Adrenal gland (tissue), 12 donors: ENCODE measurements around the gene SSH3. TPM values are rescaled to one million over a fixed set of nuclear protein-coding genes. Genes with fewer than 3 reads are reported as not detected.

Experiments used
- DNase-seq, 7 donors: peaks; one replicate each; pipeline ENCODE4 v3.0.0-alpha.2; 2019 to 2020
- H3K27ac ChIP-seq, 5 donors: fragments of 200-600 bp; sonication (generic) in 4 of 5; 1 replicate in 3 of 5; 2 replicates in 2 of 5; pipeline versions ENCODE4 v1.5.1 to v1.8.0; 2016 to 2020; ENCODE audit warnings: mild to moderate bottlenecking in 1 of 5
- H3K27me3 ChIP-seq: fragments of 200-600 bp; 2 replicates; pipeline ENCODE4 v1.8.0; 2021
- H3K36me3 ChIP-seq, 2 donors: fragments of 200-600 bp; replicated peaks in 1 of 2; 1 replicate in 1 of 2; 2 replicates in 1 of 2; pipeline versions ENCODE4 v1.5.1 to v1.8.0; 2018 to 2022
- H3K4me1 ChIP-seq, 2 donors: fragments of 200-600 bp; replicated peaks in 1 of 2; 1 replicate in 1 of 2; 2 replicates in 1 of 2; pipeline versions ENCODE4 v1.5.1 to v1.8.0; 2018 to 2021
- H3K4me3 ChIP-seq, 4 donors: fragments of 200-600 bp; sonication (generic) in 3 of 4; one replicate each; pipeline ENCODE4 v1.5.1; 2016 to 2018
- H3K9me3 ChIP-seq, 3 donors: fragments of 200-600 bp; sonication (generic) in 1 of 3; replicated peaks in 1 of 3; 1 replicate in 2 of 3; 2 replicates in 1 of 3; pipeline versions ENCODE4 v1.5.1 to v1.8.0; 2016 to 2021
- POLR2A ChIP-seq, 2 donors: fragments of 450-650 bp; IDR thresholded peaks; one replicate each; pipeline ENCODE4 v1.6.1; 2017; ENCODE audit warnings: antibody characterized with exemption in 2 of 2, mild to moderate bottlenecking in 2 of 2, moderate library complexity in 1 of 2
- WGBS, 4 donors: extraction: QIAGEN DNeasy Blood & Tissue Kit in 2 of 4; methylation state at CpG; one replicate each; pipeline versions ENCODE4 v1.1.5 to v1.1.7; 2013 to 2017; 5-methylcytosine and 5-hydroxymethylcytosine counted together
- intact Hi-C, 2 donors: fragments of 100-400 bp; cut with DNase I; formaldehyde crosslinking; loops; one replicate each; pipeline versions ENCODE4 v1.14.1 to v1.15.0; 2022 to 2023
- polyA plus RNA-seq, 3 donors: library from polyadenylated mRNA; stranded (reverse); fragments of 200-250 nt in 2 of 3; fragments of 350-450 nt in 1 of 3; fragmentation: Illumina TruSeq in 1 of 3; extraction: RNeasy Lipid Tissue Mini Kit (QIAGEN cat#74804) in 1 of 3; gene quantifications; one replicate each; pipeline ENCODE4 v1.2.3, GENCODE V29; 2013 to 2014
- total RNA-seq, 9 donors: library from RNA; depleted of rRNA in 4 of 9; stranded (reverse); fragments of >200 nt in 4 of 9; fragments of 120-200 nt in 1 of 9; fragmentation: NEBNext Ultra II Directional in 1 of 9; extraction: Animal tissue kit (Norgen Biotek cat#: 25700) in 1 of 9; gene quantifications; one replicate each; pipeline versions ENCODE4 v1.1.0 to v1.2.4, GENCODE V29; 2013 to 2023
- TF ChIP-seq, protein P1 (sequence below), 6 experiments: fragments of 450-650 bp in 4 of 6; fragments of 200-600 bp in 2 of 6; sonication (generic) in 1 of 6; IDR thresholded peaks; 1 replicate in 5 of 6; 2 replicates in 1 of 6; pipeline versions ENCODE4 v1.5.1 to v1.8.0; 2016 to 2021; ENCODE audit warnings: antibody characterized with exemption in 6 of 6, mild to moderate bottlenecking in 2 of 6, moderate library complexity in 1 of 6
- donor health status: healthy with polysubstance abuse.
- donor health status: Bipolar disorder and iron deficiency.
- donor health status: DM: yes; HTN: yes; CAD: no.
- donor health status: DM: no; HTN: no; CAD: no.
- donor health status: DM: no; HTN: no; CAD: no.
- donor health status: DM: yes; HTN: yes; CAD: no.

The SSH3 gene
- total and polyA plus RNA-seq, 12 donors: 4.2 to 35.2 (median 24.6) TPM

GRCh38 chr11:67282155-67282875, 21.0 kb upstream of the SSH3 start:
- DNase-seq: peak in 1 of 7 donors; percentile 9
- H3K36me3 ChIP-seq: peaks cover 0 to 82% of the 10 kb centered on the region in 2 donors

DNA sequence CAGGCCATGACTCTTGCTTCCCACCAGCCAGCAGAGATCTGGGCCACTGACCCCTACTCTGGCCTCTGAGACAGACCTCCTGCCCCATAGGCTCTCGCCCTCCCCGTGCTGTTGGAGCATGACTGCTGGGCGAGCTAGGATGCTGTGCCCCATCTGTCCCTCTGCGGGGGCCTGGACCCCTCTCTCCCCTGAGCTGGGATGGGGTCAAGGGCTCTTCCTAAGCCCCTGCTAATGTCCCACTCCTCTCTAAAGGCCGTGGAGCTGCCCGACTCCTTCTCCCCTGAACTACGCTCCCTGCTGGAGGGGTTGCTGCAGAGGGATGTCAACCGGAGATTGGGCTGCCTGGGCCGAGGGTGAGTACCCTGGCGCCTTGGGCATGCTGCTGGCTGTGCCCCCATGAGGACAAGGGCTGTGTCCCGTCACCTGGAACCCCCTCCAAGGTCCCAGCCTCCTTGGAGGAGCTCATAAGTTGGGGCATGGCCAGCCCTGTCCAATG, 20.4 kb upstream of the SSH3 start:
- WGBS, 4 donors: 85 to 100% (median 88%) methylated on average over 4 to 11 of the region's 11 CpGs
- H3K9me3 ChIP-seq: no peaks in the 10 kb centered on the region
- peak overlapping the region in 4 of 5 donors; percentile 5 to 77 (median 38) for H3K27ac ChIP-seq
- H3K36me3 ChIP-seq: peaks cover 0 to 82% of the 10 kb centered on the region in 2 donors
- no peak for TF ChIP-seq POLR2A (IDR thresholded peaks at IDR 0.05)
- TF ChIP-seq, protein P1, sequence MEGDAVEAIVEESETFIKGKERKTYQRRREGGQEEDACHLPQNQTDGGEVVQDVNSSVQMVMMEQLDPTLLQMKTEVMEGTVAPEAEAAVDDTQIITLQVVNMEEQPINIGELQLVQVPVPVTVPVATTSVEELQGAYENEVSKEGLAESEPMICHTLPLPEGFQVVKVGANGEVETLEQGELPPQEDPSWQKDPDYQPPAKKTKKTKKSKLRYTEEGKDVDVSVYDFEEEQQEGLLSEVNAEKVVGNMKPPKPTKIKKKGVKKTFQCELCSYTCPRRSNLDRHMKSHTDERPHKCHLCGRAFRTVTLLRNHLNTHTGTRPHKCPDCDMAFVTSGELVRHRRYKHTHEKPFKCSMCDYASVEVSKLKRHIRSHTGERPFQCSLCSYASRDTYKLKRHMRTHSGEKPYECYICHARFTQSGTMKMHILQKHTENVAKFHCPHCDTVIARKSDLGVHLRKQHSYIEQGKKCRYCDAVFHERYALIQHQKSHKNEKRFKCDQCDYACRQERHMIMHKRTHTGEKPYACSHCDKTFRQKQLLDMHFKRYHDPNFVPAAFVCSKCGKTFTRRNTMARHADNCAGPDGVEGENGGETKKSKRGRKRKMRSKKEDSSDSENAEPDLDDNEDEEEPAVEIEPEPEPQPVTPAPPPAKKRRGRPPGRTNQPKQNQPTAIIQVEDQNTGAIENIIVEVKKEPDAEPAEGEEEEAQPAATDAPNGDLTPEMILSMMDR (IDR thresholded peaks at IDR 0.05): no peak
- peak in 1 of 7 donors; percentile 9 for DNase-seq
- no peaks in the 10 kb centered on the region for H3K27me3 ChIP-seq
- H3K4me1 ChIP-seq: peaks cover 4 to 26% of the 10 kb centered on the region in 2 donors
- H3K4me3 ChIP-seq: no peak overlapping the region
- intact Hi-C loops: no loop called here

More at GRCh38 chr11:67282155-67282875, 21.0 kb upstream of the SSH3 start:
- no peak for TF ChIP-seq POLR2A (IDR thresholded peaks at IDR 0.05)
- TF ChIP-seq, protein P1 (IDR thresholded peaks at IDR 0.05): no peak
- Histone ChIP-seq H3K27me3 (no peaks in the 10 kb centered on the region), H3K27ac (peak overlapping the region in 3 of 5 donors; percentile 5 to 77 (median 28)), H3K4me1 (peaks cover 0 to 26% of the 10 kb centered on the region in 2 donors), H3K9me3 (no peaks in the 10 kb centered on the region), H3K4me3 (no peak overlapping the region)
- WGBS, 4 donors: 82 to 90% (median 85%) methylated on average over 4 to 20 of the region's 20 CpGs
- intact Hi-C loops: no loop called here

GRCh38 chr11:67283481-67283963, 19.8 kb upstream of the SSH3 start:
- H3K4me1 ChIP-seq: peaks cover 10 to 24% of the 10 kb centered on the region in 2 donors
- intact Hi-C loops: no loop called here
- 71 to 89% (median 80%) methylated on average over 10 to 13 of the region's 13 CpGs for WGBS, 4 donors
- no peaks in the 10 kb centered on the region for H3K27me3 ChIP-seq
- H3K36me3 ChIP-seq: peaks cover 0 to 82% of the 10 kb centered on the region in 2 donors
- TF ChIP-seq POLR2A (IDR thresholded peaks at IDR 0.05): no peak
- TF ChIP-seq, protein P1 (IDR thresholded peaks at IDR 0.05): no peak
- H3K4me3 ChIP-seq: no peak overlapping the region
- DNase-seq: peak in 1 of 7 donors; percentile 16
- no peaks in the 10 kb centered on the region for H3K9me3 ChIP-seq
- H3K27ac ChIP-seq: peak overlapping the region in 3 of 5 donors; percentile 28 to 84 (median 47)

GRCh38 chr11:67284811-67285540, 18.4 kb upstream of the SSH3 start:
- intact Hi-C loops: no loop called here
- Histone ChIP-seq H3K4me1 (peaks cover 15 to 19% of the 10 kb centered on the region in 2 donors), H3K27ac (no peak overlapping the region), H3K9me3 (no peaks in the 10 kb centered on the region), H3K4me3 (no peak overlapping the region), H3K27me3 (no peaks in the 10 kb centered on the region), H3K36me3 (peaks cover 0 to 68% of the 10 kb centered on the region in 2 donors)
- WGBS, 4 donors: 86 to 90% (median 89%) methylated on average over 30 to 45 of the region's 45 CpGs
- no peak for TF ChIP-seq POLR2A (IDR thresholded peaks at IDR 0.05)
- TF ChIP-seq, protein P1 (IDR thresholded peaks at IDR 0.05): no peak
- DNase-seq: peak in 1 of 7 donors; percentile 7
